Raji (cell line): ENCODE measurements around the gene DUT.
A peak's percentile ranks its signal among the peaks of the same experiment; 100 is the strongest.

Source experiments
- POLR2A ChIP-seq: IDR thresholded peaks from 2 replicates; pipeline ENCODE4 v1.6.1; 2011; ENCODE audit warnings: low read depth, low read length, control low read depth; ENCODE audit not compliant: insufficient read depth

Gene DUT

GRCh38 chr15:48315041-48315440 is 16.2 kb upstream of the DUT start:
- no peak for TF ChIP-seq POLR2A

- no peak for TF ChIP-seq POLR2A
Observed at GRCh38 chr15:48317221-48317620, 14.0 kb upstream of the DUT start.

GRCh38 chr15:48318131-48318530 is 13.1 kb upstream of the DUT start:
- TF ChIP-seq POLR2A, result no peak

- no peak for TF ChIP-seq POLR2A
Observed at GRCh38 chr15:48323294-48323693, 7.9 kb upstream of the DUT start.

- no peak for TF ChIP-seq POLR2A
Observed at GRCh38 chr15:48324949-48325348, 6.3 kb upstream of the DUT start.

- TF ChIP-seq POLR2A, result no peak
Observed at GRCh38 chr15:48325400-48325799, 5.8 kb upstream of the DUT start.

GRCh38 chr15:48330105-48330785 is 984 bp upstream of the DUT start:
- no peak for TF ChIP-seq POLR2A

GRCh38 chr15:48331796-48332641 is 790 bp downstream of the DUT start:
- peak; percentile 74 for TF ChIP-seq POLR2A

GRCh38 chr15:48332642-48333034 is 1.4 kb downstream of the DUT start:
- TF ChIP-seq POLR2A, result no peak

- no peak for TF ChIP-seq POLR2A
Observed at GRCh38 chr15:48333540-48333939, 2.3 kb downstream of the DUT start.

- no peak for TF ChIP-seq POLR2A
Observed at GRCh38 chr15:48334260-48334659, 3.0 kb downstream of the DUT start.

- no peak for TF ChIP-seq POLR2A
Observed at GRCh38 chr15:48336940-48337339, 5.7 kb downstream of the DUT start.

GRCh38 chr15:48337607-48338006 is 6.4 kb downstream of the DUT start:
- TF ChIP-seq POLR2A, result no peak

- no peak for TF ChIP-seq POLR2A
Observed at GRCh38 chr15:48340111-48340510, 8.9 kb downstream of the DUT start.

GRCh38 chr15:48343865-48344264 is 12.6 kb downstream of the DUT start:
- no peak for TF ChIP-seq POLR2A

GRCh38 chr15:48345516-48345915 is 14.3 kb downstream of the DUT start:
- no peak for TF ChIP-seq POLR2A
